ENCODE measurements around the gene PPM1K.

PPM1K gene

DNA sequence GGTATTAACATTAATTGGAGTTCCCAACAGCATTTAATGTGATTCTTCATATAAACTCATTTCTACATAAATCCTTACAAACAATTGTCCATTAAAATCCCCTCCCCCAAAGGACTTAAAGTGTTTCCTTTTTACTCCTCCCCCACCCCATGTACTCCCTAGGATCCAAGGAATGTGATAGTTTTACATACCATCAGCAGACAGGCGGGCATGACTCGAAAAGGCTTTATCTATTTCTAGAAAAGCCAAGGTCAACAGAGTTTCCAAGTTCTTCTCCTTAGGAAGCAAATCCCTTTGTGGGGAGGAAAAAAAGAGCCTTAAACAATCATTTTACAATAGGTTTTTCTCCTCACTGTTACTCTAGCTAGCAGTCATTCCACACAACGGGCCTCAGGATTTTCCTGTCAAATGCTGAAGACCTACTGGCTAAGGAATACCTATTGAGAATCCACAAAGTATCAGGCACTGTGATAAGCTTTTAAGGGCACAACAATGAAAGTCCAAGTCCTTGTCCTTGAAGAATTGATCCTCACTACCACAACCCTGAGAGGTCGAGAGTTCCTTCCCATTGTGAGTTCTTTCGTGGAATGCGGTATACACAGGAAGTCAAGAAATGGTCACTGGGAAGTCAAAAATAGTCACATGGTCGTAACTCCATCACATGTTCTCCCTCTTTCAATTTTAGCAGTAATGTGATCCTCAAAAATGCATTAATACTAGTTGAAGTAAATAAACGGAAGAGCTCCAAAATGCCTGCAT is 7.2 kb downstream of the PPM1K start:
- H3K4me3 ChIP-seq (ENCODE audit: low read depth, low read length), result no peak overlapping the region
- TF ChIP-seq CTCF (IDR thresholded peaks at IDR 0.05; ENCODE audit: insufficient read depth, low read depth, low read length, missing control alignments), result no peak
- no peak for DNase-seq (ENCODE audit: low read depth)

DNA sequence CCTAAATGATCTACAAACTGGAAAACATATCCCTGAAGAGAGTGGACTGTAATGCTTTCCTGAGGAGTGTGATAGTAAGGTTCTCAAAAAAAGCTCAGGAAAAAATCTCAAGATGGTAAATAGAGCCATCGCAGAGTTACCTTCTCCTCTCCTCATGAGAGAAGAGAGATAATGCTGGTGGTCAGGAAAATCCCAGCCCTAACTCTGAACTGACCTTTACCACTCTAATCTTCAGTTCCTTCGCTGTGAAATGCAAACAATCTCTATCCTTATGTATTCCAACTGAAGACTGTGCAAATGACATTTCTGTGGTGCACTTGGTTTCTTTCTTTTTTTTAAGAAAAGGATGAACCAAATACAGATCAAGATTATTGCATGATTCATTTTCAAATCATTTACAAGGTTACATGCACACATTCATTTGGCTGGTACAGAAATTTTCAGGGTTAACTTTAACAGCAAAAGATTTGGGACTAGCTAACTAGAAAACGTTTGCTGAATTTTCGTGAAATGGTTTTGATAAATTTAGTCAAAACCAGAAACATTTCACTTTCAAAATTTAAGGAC is 8.3 kb downstream of the PPM1K start:
- no peak for DNase-seq (ENCODE audit: low read depth)
- no peak overlapping the region for H3K4me3 ChIP-seq (ENCODE audit: low read depth, low read length)
- no peak for TF ChIP-seq CTCF (IDR thresholded peaks at IDR 0.05; ENCODE audit: insufficient read depth, low read depth, low read length, missing control alignments)

- H3K4me3 ChIP-seq (ENCODE audit: low read depth, low read length), result no peak overlapping the region
- peak; percentile 46 for DNase-seq (ENCODE audit: low read depth)
- no peak for TF ChIP-seq CTCF (IDR thresholded peaks at IDR 0.05; ENCODE audit: insufficient read depth, low read depth, low read length, missing control alignments)
Measured at GRCh38 chr4:88275516-88275915, 8.8 kb downstream of the PPM1K start.

- no peak for TF ChIP-seq CTCF (IDR thresholded peaks at IDR 0.05; ENCODE audit: insufficient read depth, low read depth, low read length, missing control alignments)
- DNase-seq (ENCODE audit: low read depth), result no peak
- no peak overlapping the region for H3K4me3 ChIP-seq (ENCODE audit: low read depth, low read length)
Measured at GRCh38 chr4:88268913-88269312, 15.4 kb downstream of the PPM1K start.

- DNase-seq (ENCODE audit: low read depth), result no peak
- no peak for TF ChIP-seq CTCF (IDR thresholded peaks at IDR 0.05; ENCODE audit: insufficient read depth, low read depth, low read length, missing control alignments)
- H3K4me3 ChIP-seq (ENCODE audit: low read depth, low read length), result no peak overlapping the region
Measured at GRCh38 chr4:88264336-88264735, 20.0 kb downstream of the PPM1K start.

DNA sequence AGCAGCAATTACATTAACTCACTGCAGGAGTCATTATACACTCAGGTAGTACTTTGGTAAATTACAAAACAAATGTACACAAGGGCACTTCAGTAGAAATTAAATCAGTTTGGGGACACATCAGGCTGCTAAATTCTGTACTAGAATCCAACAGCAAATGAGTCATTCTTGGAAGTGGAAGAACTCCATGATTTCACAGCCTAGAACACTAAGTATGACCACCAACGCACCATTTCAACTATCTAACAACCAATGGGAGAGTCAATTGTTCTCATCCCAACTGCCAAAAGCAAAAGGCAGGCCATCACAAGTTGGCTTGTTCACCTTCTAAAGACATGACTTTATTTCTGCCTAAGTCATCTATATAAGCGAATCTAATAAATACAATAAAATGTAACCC is 26.6 kb downstream of the PPM1K start:
- no peak overlapping the region for H3K4me3 ChIP-seq (ENCODE audit: low read depth, low read length)
- DNase-seq (ENCODE audit: low read depth), result no peak
- TF ChIP-seq CTCF (IDR thresholded peaks at IDR 0.05; ENCODE audit: insufficient read depth, low read depth, low read length, missing control alignments), result no peak

- no peak overlapping the region for H3K4me3 ChIP-seq (ENCODE audit: low read depth, low read length)
- no peak for DNase-seq (ENCODE audit: low read depth)
- TF ChIP-seq CTCF (IDR thresholded peaks at IDR 0.05; ENCODE audit: insufficient read depth, low read depth, low read length, missing control alignments), result no peak
Measured at GRCh38 chr4:88255111-88255510, 29.2 kb downstream of the PPM1K start.

Measured in GM12865 (cell line).